HG03139 (cell line): Measurements from ENCODE around the gene BABAM2.

ENCODE experiments used
- ATAC-seq: cut with Tn5 transposase; IDR thresholded peaks from one replicate; pipeline ENCODE4 v1.9.1; 2021; ENCODE audit not compliant: unreplicated experiment

BABAM2 gene

DNA sequence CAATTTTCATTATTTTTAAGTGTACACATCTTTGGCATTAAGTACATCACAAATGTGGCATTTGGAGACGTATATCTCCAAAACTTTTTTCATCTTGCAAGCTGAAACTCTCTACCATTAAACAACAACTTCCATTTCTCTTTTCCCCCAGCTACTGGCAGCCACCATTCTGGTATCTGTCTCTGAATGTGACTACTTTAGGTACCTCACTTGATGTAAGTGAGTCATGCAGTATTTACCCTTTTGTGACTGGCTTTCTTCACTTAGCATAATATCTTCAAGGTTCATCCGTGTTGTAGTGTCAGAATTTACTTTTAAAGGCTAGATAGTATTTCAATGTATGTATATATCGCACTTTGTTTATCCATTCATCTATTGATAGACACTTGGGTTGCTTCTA is 17.0 kb downstream of the BABAM2 start:
- ATAC-seq, result no peak

DNA sequence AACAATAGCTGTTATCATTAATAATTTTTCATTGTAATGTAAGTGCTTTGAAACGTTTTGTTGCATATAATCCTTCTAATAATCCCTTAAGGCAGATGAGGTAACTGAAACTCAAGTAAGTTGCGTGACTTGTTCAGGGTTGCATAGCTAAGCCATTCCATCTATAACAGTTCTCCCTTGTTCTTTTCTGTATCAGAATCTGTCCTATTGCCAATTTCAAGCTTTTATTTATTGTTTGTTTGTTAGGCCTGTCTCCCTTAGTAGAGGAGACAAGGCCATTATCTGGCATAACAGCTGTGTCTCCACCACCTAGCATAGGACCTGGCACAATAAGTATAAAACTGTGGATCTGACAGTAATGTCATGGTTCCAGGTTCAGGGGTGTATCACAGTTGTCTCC is 19.4 kb downstream of the BABAM2 start:
- no peak for ATAC-seq

DNA sequence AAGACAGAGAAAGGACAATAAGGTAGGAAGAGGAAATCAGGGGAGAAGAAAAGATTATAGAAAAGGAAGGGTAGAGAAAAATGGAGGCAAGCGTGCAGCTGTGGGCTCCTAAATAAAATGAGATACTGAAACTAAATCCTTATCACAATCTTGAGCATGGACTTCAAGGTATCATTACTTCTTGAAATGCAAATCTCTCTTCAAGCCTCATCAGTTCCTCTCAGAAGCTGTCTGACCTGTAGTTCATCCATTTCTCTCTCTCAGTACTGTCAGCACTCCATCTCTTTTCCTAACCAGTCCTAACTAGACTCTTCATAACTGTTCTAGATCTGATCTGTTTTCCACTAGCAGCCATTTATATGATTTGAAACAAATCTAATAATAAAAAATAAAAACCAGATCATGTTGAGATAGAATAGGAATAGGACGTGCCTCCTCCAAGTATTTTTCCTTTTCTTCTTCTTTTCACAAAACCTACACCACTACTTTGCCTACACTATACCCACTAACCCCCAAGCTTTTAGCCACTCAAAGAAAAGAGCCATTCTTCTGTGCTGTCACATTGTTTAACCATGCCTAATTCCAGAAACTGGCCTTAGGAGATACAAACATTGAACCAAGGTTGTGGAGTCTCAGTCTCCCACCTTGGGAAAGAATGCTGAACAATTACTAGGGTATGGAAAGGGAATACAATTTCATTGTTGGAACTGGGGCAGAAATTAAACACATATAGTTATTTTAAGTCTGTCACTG is 21.1 kb downstream of the BABAM2 start:
- ATAC-seq, result no peak

DNA sequence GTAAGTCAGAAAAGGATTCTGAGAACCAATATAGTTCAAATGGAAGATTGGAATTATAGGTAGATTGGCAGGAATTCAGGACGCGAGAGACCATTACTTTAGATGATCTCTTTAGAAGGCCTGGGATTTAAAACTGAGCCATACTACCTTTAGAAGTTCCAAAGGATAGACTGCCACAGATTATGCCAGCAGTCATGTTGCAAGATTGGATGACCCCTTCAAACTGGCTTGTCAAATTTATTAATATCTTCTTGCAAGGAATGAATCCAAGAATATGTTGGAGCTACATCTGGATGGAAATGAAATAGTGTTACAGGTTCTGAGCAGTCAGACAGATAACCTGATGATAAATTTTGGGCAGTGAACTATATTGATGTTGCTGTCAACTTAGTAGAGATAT is 22.0 kb downstream of the BABAM2 start:
- no peak for ATAC-seq

DNA sequence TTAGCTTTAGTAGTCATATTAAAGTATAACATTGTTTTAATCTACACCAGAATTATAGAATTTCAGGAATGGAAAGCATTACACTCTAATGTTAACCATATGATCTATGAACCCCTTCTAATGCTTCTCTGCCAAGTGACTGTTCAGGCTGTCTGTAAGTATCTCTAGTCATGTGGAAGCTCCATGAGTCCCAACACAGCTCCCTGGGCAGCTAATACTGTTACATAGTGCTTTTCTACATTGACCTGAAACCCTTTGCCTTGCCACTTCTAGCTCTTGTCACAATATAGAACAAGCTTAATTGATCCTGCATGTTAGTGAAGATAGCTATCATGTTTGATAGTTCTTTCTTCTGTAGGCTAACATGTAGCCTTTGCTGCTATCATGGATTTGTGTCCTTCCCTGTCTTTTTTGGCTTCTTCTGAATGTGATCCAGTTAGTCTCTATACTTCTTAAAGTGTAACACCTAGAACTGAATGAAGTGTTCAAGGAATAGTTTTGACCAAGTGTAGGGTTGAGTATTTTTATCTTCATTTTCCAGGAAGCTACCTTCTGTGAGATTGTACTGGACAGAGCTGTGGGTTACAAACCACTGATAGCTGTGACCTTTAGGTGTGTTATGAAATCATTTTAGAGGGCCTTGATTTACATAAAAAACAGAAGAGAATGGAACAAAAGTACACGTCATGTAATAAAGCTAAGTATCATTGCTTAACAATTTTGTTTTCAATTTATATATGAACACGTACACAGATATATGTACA is 23.7 kb downstream of the BABAM2 start:
- no peak for ATAC-seq

DNA sequence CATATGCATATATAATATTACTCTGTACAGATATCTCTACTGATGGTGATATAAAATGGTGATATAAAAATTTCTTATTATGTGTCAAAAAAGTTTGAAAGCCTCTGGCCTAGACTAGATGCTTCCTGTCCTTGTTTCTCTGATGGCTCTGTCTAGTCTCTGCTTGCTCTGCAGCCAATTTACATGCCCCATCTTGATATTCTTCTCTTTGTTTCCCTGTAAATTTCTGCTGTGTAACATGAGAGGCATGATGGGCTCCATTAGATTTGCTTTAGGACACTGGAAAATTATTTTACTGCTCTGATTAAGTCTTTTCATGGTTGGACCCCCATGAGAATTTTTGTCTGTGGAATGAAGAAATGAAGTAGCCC is 24.3 kb downstream of the BABAM2 start:
- ATAC-seq, result no peak

DNA sequence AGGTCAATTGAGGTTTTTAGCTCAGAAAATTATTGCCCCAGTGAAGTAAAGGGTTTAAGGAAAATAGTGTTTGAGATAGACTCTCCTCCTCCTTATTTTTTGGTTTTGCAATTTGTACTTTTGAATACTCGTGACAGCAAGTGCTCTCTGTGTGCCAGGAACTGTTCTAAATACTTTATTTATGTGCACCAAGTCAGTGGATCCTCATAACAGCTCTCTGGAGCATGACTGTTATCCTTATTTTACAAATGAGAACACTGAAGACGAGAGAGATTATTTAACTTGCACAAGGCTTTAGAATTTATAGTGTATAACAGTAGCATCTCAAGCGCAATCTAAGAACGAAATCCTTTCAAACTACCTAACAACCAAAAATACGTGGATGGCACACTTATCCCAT is 24.7 kb downstream of the BABAM2 start:
- ATAC-seq, result no peak

DNA sequence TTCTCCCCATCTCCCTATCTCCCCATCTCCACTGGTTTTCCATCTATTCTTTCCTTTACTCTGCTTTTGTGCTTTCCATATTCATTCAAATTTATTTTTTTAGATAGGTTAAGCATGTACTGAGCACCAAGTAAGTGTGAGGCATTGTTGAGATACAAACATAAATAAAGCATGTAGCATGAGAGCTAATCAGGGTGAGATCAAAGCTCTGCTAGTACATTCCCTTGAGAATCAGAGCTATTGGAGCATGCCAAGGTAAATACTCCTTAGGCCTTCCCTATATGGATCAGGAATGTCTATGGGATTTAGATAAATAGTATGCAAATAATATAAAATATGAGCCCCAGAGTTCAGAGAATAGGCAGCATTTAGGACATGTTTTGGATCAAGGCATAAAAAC is 25.3 kb downstream of the BABAM2 start:
- no peak for ATAC-seq

DNA sequence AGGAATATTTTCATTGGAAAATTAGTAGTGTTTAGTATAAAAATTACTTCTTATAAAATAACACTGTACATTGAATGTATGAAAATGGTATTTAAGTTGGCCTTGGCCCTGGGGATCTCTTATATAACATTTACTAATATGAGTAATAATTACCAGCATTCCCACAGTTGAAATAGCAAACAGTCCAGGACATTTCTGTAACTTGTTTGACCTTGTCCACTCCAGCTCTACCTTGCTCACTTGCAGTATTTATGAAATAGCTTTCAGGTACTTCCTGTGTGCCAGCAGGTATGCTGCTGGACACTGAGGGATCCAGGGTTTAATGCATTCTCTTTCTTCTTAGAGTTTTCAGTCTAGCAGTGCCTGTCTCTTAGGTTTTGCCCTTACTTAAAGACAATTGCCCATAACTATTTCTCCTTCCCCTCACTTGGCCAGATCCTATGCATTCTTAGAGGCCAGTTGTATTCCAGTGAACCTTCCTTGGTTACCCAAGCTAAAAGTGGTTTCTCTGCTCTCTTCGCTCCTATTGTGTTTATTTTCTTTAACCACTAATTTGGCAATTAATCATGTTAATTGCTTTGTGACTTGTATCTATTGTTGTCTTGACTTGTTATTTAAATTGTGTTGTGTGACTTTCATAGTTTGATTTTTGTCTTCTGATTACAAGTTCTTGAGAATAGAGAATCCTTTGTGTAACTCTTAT is 25.9 kb downstream of the BABAM2 start:
- ATAC-seq, result no peak

DNA sequence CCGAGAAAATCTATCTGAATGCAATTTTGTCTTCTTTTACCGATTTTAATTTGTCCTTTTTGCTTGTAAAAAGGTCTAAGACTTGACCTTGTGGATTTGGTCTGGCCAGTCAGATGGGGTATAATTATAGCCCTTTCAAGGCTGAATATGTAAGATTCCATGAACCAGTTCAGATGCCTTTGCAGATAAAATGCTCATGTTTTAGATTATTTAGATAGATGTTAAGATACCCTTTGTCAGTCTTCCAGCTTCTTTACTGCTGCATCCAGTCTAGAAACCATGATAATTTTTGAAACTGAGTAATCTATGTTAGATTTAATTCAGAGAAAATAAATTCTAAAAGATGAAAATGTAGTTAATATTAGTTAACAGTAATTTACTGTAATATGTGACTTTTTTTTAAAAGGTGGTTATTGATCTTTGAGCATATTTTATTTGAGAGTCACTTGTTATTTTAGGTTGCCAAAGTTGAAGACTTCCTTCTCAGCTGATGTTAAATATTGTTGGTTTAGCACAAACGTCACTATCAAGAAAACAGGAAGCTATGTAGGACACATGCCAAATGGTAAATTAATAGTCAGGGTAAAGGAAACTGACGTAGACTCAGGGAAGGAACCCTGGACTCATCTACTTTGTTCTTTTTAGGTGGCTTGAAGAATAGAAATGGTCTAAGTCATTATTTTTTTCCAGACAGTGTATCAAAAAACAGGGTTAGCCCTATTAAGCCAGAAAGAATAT is 29.8 kb downstream of the BABAM2 start:
- no peak for ATAC-seq

DNA sequence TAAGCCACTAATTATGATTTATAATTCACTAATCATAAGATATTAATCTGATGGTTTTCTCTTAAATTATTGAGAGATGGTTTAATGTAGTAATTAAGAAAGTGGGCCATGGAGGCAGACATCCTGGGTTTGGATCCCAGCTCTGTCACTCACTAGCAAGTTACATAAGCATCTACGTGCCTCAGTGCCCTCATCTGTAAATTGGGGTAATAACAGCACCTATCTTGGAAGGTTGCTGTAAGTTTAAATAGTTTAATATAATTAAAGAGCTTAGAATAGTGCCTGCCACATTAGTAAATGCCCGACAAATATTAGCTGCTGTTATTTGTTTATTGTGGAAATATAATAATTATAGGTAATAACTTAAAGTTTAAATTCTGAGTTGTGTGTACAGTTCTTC is 30.9 kb downstream of the BABAM2 start:
- no peak for ATAC-seq

DNA sequence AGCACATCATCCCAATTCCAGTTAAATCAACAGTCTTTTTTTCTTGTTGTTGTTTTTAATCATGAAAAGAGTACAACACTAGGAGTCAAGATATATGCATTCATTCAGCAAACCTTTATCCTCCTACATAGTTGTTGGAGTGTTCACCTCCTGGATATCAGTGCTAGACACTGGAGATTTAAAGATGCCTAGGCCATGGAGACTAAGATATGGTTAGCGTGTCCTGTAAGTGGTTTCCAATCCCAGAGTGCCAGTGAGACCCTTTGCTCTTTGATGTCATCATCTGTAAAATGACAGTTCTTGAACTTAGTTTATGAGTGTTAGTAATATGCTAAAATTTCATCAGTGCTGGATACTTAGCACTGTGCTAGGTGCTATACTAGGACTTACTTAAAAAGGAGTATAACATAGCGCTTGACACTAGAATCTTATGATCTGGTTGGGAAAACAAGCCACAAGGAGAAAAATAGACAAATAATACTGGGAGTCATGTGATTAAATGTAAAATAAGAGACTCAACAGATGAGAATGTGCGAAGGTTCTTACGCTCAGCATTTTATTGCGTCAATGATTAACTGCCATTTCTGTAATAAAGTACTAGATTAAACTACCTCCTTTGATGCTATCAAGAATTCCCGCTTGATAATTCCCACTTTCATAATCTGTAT is 31.5 kb downstream of the BABAM2 start:
- no peak for ATAC-seq

DNA sequence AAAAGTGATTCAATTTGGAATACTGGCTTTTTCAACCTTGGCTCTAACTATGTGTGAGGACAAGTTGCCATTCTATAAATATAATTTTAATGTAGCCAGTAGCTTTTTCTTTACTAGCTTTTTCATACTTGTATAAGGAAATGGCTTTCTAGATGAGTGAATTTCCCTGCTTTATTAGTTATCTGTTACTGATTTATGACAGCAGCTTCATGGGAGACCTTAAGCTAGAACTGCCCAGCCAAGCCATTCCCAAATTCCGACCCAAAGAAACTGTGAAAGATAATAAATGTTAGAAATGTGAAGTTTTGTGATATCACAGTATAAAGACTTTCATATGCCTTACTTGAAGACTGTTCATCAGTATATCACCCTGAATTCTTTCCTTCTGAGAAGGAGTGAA is 32.3 kb downstream of the BABAM2 start:
- no peak for ATAC-seq

DNA sequence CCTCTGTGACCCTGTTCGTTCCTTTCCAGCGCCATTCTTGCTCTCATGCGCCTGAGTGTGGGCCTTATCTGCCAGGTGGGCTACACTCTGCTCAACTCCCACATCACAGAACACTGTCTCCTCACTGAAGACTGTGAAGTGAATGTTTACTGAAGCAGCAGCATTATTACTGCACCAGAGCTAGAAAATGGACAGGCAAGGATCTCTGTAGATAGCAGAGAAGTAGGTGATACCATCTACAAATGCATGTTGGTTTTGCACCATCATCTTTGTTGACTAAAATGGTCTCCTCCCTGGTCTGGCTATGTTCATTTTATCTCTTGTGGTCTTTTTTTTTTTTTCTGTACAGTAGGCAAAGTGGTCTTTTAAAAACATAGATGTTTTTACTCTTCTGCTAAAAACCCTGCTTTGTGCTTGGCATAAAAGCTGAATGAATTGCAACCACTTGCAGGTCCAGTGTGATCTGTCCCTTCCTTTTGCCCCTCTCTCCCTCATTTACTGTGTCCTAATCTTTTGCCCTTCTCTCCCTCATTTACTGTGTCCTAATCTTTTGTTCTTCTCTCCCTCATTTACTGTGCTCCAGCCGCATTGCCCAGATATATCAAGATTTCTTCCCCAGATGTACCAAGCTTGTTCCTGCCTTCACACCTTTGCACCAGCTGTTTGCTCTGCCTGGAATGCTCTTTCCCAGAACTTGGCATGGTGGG is 35.4 kb downstream of the BABAM2 start:
- ATAC-seq, result no peak

DNA sequence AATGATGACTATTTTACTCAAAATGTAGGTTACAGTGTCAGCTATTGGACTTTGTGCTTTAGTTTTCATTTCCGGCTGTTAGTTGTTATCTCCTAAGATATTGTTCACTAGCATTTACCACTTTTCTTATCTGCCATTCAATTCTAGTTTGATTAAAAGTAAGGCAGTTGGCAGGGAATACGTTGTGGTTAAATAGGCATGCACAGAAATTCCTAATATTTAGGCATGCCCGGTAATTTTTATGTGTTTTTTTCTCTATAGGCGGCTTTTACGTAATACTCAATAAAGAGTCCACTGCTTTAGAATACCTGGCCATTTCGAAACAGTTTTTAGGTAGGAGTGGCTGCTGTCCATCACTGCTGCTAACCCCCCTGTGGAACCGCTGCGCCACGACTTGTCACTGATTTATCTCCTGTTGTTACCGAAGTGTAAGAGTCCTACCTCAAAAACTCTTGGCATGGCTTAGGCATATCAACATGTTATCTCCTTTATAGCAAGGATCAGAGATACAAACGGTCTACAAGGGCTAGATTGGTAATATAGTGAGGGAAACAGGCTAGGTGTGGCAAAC is 39.5 kb downstream of the BABAM2 start:
- no peak for ATAC-seq

DNA sequence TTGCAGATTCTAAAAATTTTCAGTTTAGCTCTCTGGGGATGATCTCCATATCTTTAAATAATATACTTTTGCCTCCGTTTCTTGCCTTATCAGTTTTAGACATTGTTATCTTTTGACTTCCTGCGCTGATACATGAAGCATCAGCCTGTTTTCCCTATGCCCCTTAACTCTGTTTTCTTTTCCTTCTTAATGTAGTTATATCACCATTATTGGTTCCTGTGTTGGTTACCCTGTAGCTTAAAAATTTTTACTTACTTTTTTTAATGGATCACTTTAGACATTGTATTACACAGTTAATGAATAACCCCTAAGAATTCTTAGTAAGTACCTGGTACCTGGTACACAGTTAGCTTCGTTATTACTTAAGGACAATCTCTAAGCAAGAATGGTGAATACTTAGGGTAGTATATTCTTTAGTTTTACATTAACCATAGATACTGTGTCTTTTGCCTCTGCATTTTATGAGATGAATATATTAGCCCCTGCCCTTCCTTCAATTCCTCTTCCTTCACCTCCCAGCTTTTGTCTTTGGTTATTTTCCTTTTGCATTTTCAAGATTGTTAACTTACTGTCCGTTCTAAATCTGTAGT is 40.9 kb downstream of the BABAM2 start:
- no peak for ATAC-seq

DNA sequence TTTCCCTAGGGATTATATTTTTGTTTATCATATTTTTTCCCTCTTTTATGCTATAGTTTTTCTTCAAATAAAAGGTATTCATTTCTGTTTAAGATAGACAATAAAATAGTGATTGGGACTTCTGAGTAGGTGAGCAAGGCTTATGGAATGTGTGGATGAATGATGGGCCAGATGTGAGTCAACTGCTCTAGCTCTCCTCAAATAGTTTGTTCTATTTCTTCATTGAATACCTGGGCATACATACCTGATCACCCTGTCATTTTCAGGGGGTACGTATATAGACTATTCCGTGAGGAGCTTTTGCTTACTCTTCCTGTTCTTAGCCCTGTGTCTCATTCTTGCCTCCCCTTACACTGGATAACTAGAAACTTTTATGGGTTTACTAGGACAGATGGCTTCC is 41.9 kb downstream of the BABAM2 start:
- ATAC-seq, result no peak

DNA sequence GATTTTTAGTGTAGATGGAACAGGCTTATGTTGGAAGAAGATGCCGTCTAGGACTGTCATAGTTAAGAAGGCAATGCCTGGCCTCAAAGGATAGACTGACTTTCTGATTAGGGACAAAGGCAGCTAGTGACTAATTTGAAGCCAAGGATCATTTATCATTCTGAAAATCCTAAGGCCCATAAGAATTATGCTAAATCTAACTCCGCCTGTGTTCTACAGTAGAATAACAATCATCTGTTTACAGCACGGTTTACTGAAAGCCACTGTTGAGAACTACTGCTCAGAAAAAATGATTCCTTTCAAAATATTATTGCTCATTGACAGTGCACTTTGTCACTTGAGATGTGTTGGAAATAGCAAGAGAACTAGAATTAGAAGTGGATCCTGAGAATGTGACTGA is 44.5 kb downstream of the BABAM2 start:
- no peak for ATAC-seq

DNA sequence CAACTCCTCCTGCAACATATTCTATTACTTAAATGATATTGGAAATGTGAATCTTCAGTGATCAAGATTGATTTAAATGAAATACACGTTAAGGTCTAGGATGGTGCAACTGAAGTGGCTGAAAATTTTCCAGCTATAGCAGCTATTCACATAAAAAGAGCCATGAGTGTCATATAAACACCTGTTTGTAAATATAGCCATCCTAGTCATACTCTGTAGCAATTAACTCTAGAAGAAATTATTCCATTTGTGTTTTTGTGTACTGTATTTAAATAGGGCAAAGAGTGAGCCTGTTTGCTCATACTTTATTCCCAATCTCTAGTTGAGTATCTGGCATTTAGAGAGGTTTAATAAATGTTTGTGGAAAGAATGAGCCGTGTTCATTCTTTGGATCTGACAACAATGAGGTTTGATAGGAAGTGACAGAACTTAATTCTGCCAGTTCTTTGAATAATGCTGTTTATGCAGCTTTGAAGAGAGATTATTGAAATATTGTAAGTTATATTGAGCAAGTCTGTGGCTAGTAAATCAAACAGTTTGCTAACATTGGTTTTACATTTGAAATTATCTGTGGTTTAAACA is 49.7 kb downstream of the BABAM2 start:
- ATAC-seq, result no peak
